Spleen (tissue), 11 donors: ENCODE results near the gene COL28A1. TPM values are rescaled to one million over a fixed set of nuclear protein-coding genes. Genes with fewer than 3 reads are reported as not detected.

ENCODE experiments used
- DNase-seq: peaks from one replicate; pipeline ENCODE4 v3.0.0-alpha.2; 2020
- H3K27ac ChIP-seq, 8 donors: fragments of 200-600 bp; sonication (generic) in 7 of 8; 1 replicate in 4 of 8; 2 replicates in 4 of 8; pipeline versions ENCODE4 v1.5.0 to v1.8.0; 2016 to 2021; ENCODE audit warnings: inconsistent platforms in 4 of 8, mild to moderate bottlenecking in 4 of 8, moderate library complexity in 1 of 8
- H3K27me3 ChIP-seq, 7 donors: fragments of 200-600 bp; sonication (generic) in 6 of 7; replicated peaks in 1 of 7; 1 replicate in 4 of 7; 2 replicates in 3 of 7; pipeline versions ENCODE4 v1.5.0 to v1.8.0; 2016 to 2021; ENCODE audit warnings: inconsistent platforms in 3 of 7, mild to moderate bottlenecking in 1 of 7
- H3K36me3 ChIP-seq, 6 donors: fragments of 200-600 bp; sonication (generic) in 5 of 6; 1 replicate in 4 of 6; 2 replicates in 2 of 6; pipeline versions ENCODE4 v1.5.0 to v1.8.0; 2016 to 2021; ENCODE audit warnings: inconsistent platforms in 2 of 6
- H3K4me1 ChIP-seq, 6 donors: fragments of 200-600 bp; sonication (generic) in 5 of 6; 1 replicate in 3 of 6; 2 replicates in 3 of 6; pipeline versions ENCODE4 v1.5.0 to v1.8.0; 2016 to 2021; ENCODE audit warnings: inconsistent platforms in 3 of 6
- H3K4me3 ChIP-seq, 8 donors: fragments of 200-600 bp; sonication (generic) in 7 of 8; 1 replicate in 4 of 8; 2 replicates in 4 of 8; pipeline versions ENCODE4 v1.5.0 to v1.8.0; 2016 to 2021; ENCODE audit warnings: inconsistent platforms in 4 of 8, mild to moderate bottlenecking in 4 of 8, moderate library complexity in 2 of 8
- H3K9me3 ChIP-seq, 8 donors: fragments of 200-600 bp; sonication (generic) in 7 of 8; 1 replicate in 4 of 8; 2 replicates in 4 of 8; pipeline versions ENCODE4 v1.5.0 to v1.8.0; 2016 to 2021; ENCODE audit warnings: inconsistent platforms in 4 of 8
- POLR2A ChIP-seq, 3 donors: fragments of 450-650 bp; IDR thresholded peaks; one replicate each; pipeline ENCODE4 v1.5.1; 2017; ENCODE audit warnings: antibody characterized with exemption in 3 of 3, mild to moderate bottlenecking in 1 of 3
- POLR2AphosphoS5 ChIP-seq, 3 donors: sonication (generic); formaldehyde crosslinking; IDR thresholded peaks; one replicate each; pipeline ENCODE4 v1.5.1; 2017; ENCODE audit warnings: antibody characterized with exemption in 3 of 3
- WGBS, 5 donors: extraction: QIAGEN DNeasy Blood & Tissue Kit in 3 of 5; methylation state at CpG; one replicate each; pipeline versions ENCODE4 v1.1.5 to v1.1.7; 2013 to 2018; 5-methylcytosine and 5-hydroxymethylcytosine counted together
- intact Hi-C: fragments of 100-400 bp; cut with DNase I; formaldehyde crosslinking; loops from one replicate; pipeline ENCODE4 v1.15.0; 2023; ENCODE audit warnings: low total_unique reads
- polyA plus RNA-seq, 3 donors: library from polyadenylated mRNA; stranded (reverse); fragments of 200-250 nt; gene quantifications; one replicate each; pipeline ENCODE4 v1.2.1, GENCODE V29; 2013
- total RNA-seq, 7 donors: library from RNA; depleted of rRNA in 3 of 7; stranded (reverse); fragments of >200 nt in 3 of 7; fragmentation: NEBNext Ultra II Directional in 4 of 7; extraction: Animal tissue kit (Norgen Biotek cat#: 25700) in 4 of 7; gene quantifications; one replicate each; pipeline versions ENCODE4 v1.1.0 to v1.2.1, GENCODE V29; 2016 to 2021
- TF ChIP-seq, protein P1 (sequence below), 11 experiments: fragments of 200-600 bp in 7 of 11; fragments of 450-650 bp in 4 of 11; sonication (generic) in 4 of 11; IDR thresholded peaks in 8 of 11; conservative IDR thresholded peaks in 3 of 11; 1 replicate in 7 of 11; 2 replicates in 4 of 11; pipeline versions ENCODE4 v1.4.0 to v1.8.0; 2016 to 2021; ENCODE audit warnings: antibody characterized with exemption in 11 of 11, inconsistent platforms in 4 of 11, mild to moderate bottlenecking in 1 of 11
- donor health status: healthy with polysubstance abuse.
- donor health status: DM: no; HTN: no; CAD: no; lungs with moderate emphysema.
- donor health status: DM: no; HTN: no; CAD: no.
- donor health status: Bipolar disorder and iron deficiency.
- donor health status: healthy.
- donor health status: DM: no; HTN: no; CAD: no.
- donor health status: DM: yes; HTN: yes; CAD: no.

The COL28A1 gene
- total and polyA plus RNA-seq, 10 donors: 0.08 to 1.6 (median 0.51) TPM

DNA sequence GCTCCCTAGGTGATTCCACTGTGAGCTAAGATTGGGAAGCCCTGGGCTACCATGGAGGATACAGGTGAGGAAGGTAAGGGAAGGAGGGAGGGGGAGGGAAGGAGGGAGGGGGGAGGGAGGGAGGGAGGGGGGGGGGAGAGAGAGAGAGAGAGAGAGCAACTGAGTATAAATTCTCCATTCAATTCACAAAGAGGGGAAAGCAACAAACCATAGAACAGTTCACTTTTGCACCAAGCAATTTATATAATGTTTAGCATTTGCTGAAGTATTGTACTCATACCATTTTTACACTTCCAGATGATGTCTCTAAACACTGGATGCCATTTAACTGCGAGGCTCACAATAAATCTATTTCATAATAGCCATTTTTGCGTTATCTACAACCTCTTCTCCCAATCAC lies 118.3 kb downstream of the COL28A1 start:
- no peaks in the 10 kb centered on the region for H3K27me3 ChIP-seq
- H3K4me1 ChIP-seq: peaks cover 0 to 16% (median 3%) of the 10 kb centered on the region in 6 donors
- peak overlapping the region in 1 of 8 donors; percentile 30 for H3K4me3 ChIP-seq
- DNase-seq: no peak
- no peak for TF ChIP-seq POLR2A (IDR thresholded peaks at IDR 0.05)
- TF ChIP-seq POLR2AphosphoS5 (IDR thresholded peaks at IDR 0.05): no peak
- TF ChIP-seq, protein P1, sequence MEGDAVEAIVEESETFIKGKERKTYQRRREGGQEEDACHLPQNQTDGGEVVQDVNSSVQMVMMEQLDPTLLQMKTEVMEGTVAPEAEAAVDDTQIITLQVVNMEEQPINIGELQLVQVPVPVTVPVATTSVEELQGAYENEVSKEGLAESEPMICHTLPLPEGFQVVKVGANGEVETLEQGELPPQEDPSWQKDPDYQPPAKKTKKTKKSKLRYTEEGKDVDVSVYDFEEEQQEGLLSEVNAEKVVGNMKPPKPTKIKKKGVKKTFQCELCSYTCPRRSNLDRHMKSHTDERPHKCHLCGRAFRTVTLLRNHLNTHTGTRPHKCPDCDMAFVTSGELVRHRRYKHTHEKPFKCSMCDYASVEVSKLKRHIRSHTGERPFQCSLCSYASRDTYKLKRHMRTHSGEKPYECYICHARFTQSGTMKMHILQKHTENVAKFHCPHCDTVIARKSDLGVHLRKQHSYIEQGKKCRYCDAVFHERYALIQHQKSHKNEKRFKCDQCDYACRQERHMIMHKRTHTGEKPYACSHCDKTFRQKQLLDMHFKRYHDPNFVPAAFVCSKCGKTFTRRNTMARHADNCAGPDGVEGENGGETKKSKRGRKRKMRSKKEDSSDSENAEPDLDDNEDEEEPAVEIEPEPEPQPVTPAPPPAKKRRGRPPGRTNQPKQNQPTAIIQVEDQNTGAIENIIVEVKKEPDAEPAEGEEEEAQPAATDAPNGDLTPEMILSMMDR (IDR thresholded peaks at IDR 0.05 in 8 of 11, conservative IDR thresholded peaks at IDR 0.05 in 3 of 11): no peak
- H3K27ac ChIP-seq: peak overlapping the region in 4 of 8 donors; percentile 47 to 61 (median 54)
- intact Hi-C loops: no loop called here
- H3K9me3 ChIP-seq: no peaks in the 10 kb centered on the region
- no peaks in the 10 kb centered on the region for H3K36me3 ChIP-seq
- WGBS, 5 donors: 49 to 70% (median 67%) methylated on average over 2 of the region's 2 CpGs

DNA sequence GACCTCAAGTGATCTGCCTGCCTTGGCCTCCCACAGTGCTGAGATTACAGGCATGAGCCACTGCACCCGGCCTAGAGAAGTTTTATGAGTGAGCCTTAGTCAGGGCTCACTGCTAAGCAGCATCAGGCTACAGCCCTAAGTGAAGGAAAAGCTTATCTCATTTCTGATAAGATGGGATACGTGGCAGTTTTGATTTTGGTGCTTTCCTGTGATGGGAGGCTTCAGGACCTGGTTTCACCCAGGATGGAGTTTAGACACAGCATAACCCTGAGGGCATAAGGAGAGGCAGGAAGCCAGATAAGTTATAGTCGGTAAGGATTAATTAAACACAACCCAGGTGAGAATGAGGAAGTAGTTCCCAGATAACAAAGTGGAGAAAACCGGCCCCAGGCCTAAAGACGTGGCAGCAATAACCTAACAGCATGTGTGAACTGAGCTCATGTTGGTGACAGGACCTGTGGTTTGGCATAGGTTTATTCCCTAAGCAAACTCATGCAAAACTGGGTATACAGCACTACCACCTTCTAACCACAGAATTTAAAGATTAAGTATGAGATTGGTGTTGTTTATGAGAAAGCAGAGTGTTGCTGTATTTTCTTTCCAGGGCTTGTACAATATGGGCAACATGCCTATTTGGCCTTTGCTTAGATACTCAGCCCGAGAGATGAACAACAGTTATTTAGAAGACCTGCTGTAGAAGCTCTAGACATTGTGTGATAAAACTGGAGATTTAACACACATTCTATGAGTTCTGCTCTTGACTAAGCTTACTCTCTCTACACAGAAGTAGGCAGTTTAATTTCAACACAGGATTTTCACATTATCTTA lies 119.4 kb downstream of the COL28A1 start:
- no peak for TF ChIP-seq POLR2A (IDR thresholded peaks at IDR 0.05)
- Histone ChIP-seq H3K27ac (peak overlapping the region in 1 of 8 donors; percentile 25), H3K9me3 (no peaks in the 10 kb centered on the region), H3K4me3 (no peak overlapping the region), H3K27me3 (no peaks in the 10 kb centered on the region), H3K36me3 (no peaks in the 10 kb centered on the region), H3K4me1 (peaks cover 0 to 16% (median 3%) of the 10 kb centered on the region in 6 donors)
- no peak for DNase-seq
- intact Hi-C loops: no loop called here
- WGBS, 5 donors: 38 to 58% (median 50%) methylated on average over 6 of the region's 6 CpGs

DNA sequence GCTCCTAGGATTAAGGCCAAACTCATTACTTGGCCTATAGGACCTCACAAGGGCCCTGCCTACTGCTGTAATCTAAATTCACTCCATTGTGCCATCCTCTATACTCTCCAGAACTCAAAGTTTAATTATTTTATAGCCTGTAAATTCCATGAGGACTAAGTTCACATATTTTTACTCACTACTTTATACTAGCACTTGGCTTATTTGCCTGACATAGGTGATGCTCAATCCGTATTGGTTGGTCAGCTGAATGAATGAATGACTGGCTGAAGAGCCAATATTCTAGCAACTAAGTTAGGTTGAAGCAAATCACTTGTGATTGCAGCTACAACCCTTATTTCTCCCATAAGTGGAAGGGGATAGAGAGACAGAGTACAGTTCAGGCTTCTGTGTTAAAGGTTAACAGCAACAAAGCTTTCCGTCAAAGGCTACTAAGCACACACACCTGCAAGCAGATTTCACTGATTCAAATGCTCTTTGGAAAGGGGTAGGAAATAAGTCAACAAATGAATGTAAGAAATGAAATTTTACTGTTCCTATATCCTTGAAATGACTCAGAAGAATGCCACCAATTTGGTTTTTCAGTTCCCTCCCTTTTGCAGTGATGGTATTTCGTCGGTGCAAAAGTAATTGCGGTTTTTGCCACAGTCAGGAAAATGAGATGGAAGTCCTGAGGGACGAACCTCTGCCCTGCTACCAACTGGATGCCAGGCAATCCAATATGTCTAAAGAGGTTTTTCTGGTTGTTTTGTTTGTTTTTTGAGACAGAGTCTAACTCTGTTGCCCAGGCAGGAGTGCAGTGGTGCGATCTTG lies 120.7 kb downstream of the COL28A1 start:
- 92 to 96% (median 95%) methylated on average over 7 of the region's 7 CpGs for WGBS, 5 donors
- Histone ChIP-seq H3K27ac (no peak overlapping the region), H3K27me3 (no peaks in the 10 kb centered on the region), H3K4me1 (peaks cover 0 to 16% (median 3%) of the 10 kb centered on the region in 6 donors), H3K4me3 (no peak overlapping the region), H3K9me3 (no peaks in the 10 kb centered on the region), H3K36me3 (no peaks in the 10 kb centered on the region)
- intact Hi-C loops: no loop called here
- TF ChIP-seq POLR2A (IDR thresholded peaks at IDR 0.05) (no peak), POLR2AphosphoS5 (IDR thresholded peaks at IDR 0.05) (no peak)
- TF ChIP-seq, protein P1 (IDR thresholded peaks at IDR 0.05 in 8 of 11, conservative IDR thresholded peaks at IDR 0.05 in 3 of 11): no peak
- no peak for DNase-seq

DNA sequence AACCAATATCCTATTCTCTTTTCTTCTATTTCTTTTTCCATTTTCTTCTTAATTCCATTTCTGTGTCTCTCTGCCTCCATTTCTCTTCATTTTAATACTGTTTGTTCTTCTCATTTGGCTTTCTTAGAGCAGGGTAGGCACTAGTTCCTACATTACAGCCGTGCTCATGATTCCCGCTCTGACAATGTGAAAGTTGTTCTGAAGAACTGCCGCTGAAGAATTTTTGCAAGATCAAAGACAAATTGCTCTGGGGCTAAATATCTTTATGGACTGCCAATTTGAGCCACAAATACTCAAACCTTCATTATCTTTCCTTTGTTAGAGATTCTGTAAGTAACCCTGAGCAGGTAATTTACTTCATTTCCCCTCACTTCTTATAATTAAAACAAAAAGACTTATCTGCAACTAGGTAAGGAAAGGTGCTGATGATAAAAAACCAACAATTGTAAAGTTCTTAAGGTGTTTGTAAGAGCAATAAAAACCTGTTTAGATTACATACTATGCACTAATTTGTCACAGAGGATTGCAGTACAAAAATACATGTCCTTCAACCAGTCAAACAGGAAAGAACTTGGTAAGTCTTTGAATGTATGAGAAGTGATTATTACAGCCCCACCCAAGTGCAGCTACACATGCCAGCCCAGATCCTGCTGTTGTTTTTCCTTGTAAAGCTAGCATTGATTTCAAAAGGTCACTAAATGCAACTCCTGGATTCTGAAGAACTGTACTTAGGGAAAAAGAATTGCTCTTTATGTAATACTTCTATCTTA lies 127.5 kb downstream of the COL28A1 start:
- DNase-seq: no peak
- WGBS, 5 donors: 87 to 93% (median 92%) methylated on average over 3 of the region's 3 CpGs
- Histone ChIP-seq H3K36me3 (no peaks in the 10 kb centered on the region), H3K27me3 (no peaks in the 10 kb centered on the region), H3K4me1 (peaks cover 0 to 3% (median 0%) of the 10 kb centered on the region in 6 donors), H3K27ac (peak overlapping the region in 1 of 8 donors; percentile 33), H3K9me3 (peaks cover 0 to 19% (median 13%) of the 10 kb centered on the region in 8 donors), H3K4me3 (no peak overlapping the region)
- TF ChIP-seq, protein P1 (IDR thresholded peaks at IDR 0.05 in 8 of 11, conservative IDR thresholded peaks at IDR 0.05 in 3 of 11): no peak
- TF ChIP-seq POLR2A (IDR thresholded peaks at IDR 0.05): no peak
- TF ChIP-seq POLR2AphosphoS5 (IDR thresholded peaks at IDR 0.05): no peak
- intact Hi-C loops: no loop called here
